ENCODE measurements around the gene SLC9A1. TPM values are rescaled to one million over a fixed set of nuclear protein-coding genes. Genes with fewer than 3 reads are reported as not detected.

Gene SLC9A1
- total and polyA plus RNA-seq, 2 of the 8 experiments (the other 6 are each of a cell fraction or from before 2014, with no cell fraction given) = 11.3 to 25.1 TPM

GRCh38 chr1:27049607-27050006 is 105.3 kb downstream of the SLC9A1 start:
- Histone ChIP-seq H2AFZ (ENCODE audit: low read length) (no peak overlapping the region), H3K4me3 (ENCODE audit: extremely low read depth in 1 of 4, insufficient read depth in 2 of 4, low read depth in 3 of 4, low read length in 4 of 4) (no peak overlapping the region), H2BK5ac (ENCODE audit: low read depth, low read length) (no peak overlapping the region), H3K23ac (ENCODE audit: insufficient read length) (no peak overlapping the region), H2BK12ac (ENCODE audit: low read depth, low read length) (no peak overlapping the region), H3K27me3 (replicated peaks in 1 of 4; ENCODE audit: control insufficient read depth in 3 of 4, extremely low read depth in 1 of 4, insufficient read depth in 3 of 4, low read length in 3 of 4) (no peaks in the 10 kb centered on the region; a peak in 1 of 7 replicates), H3K27ac (ENCODE audit: low read depth, low read length) (no peak overlapping the region), H4K8ac (ENCODE audit: extremely low read depth, insufficient read depth, low read length) (no peak overlapping the region), H4K20me1 (replicated peaks in 1 of 2; ENCODE audit: control insufficient read depth in 1 of 2, insufficient read depth in 2 of 2, low read length in 2 of 2) (no peaks in the 10 kb centered on the region), H3K4me2 (ENCODE audit: insufficient read depth in 1 of 2, low read depth in 2 of 2, low read length in 2 of 2) (no peak overlapping the region), H3K36me3 (ENCODE audit: control insufficient read depth in 2 of 4, insufficient read depth in 4 of 4, low read length in 3 of 4) (no peaks in the 10 kb centered on the region), H4K5ac (ENCODE audit: insufficient read length, low read depth, low read length) (no peak overlapping the region), H2BK120ac (replicated peaks; ENCODE audit: low read depth, low read length) (no peak overlapping the region), H3K79me2 (ENCODE audit: control insufficient read depth in 1 of 2, insufficient read depth in 2 of 2, low read length in 2 of 2) (no peaks in the 10 kb centered on the region; a peak in 1 of 4 replicates), H3K23me2 (ENCODE audit: low read depth, low read length) (no peaks in the 10 kb centered on the region), H3K9me3 (ENCODE audit: insufficient read depth in 2 of 2, low read depth in 1 of 2, low read length in 1 of 2) (peaks cover 0 to 2% of the 10 kb centered on the region in 2 experiments; a peak in 1 of 4 replicates), H4K91ac (replicated peaks; ENCODE audit: insufficient read length, low read length) (no peak overlapping the region), H2AK5ac (ENCODE audit: low read depth, low read length) (no peak overlapping the region), H3K79me1 (ENCODE audit: low read depth, low read length) (no peaks in the 10 kb centered on the region; the same call in 1 of the 2 replicates), H3K56ac (replicated peaks; ENCODE audit: insufficient read length, low read depth, low read length) (no peak overlapping the region), H3K4ac (replicated peaks; ENCODE audit: insufficient read length, low read depth, low read length) (no peak overlapping the region), H3K14ac (ENCODE audit: insufficient read length) (no peak overlapping the region), H2BK15ac (ENCODE audit: low read length) (no peak overlapping the region), H3K18ac (ENCODE audit: extremely low read depth, low read length) (peak overlapping the region; percentile 3; the same call in 1 of the 2 replicates), H2BK20ac (ENCODE audit: low read length) (no peak overlapping the region), H3K9ac (replicated peaks in 1 of 4; ENCODE audit: extremely low read depth in 1 of 4, low read depth in 3 of 4, low read length in 3 of 4) (no peak overlapping the region), H3K4me1 (replicated peaks in 1 of 4; ENCODE audit: control insufficient read depth in 3 of 4, insufficient read depth in 4 of 4, low read length in 3 of 4) (peaks cover 6 to 19% (median 14%) of the 10 kb centered on the region in 4 experiments)
- TF ChIP-seq E2F6 (IDR thresholded peaks at IDR 0.05) = peak; percentile 78
- TF ChIP-seq CTBP2 (IDR thresholded peaks at IDR 0.05; ENCODE audit: borderline replicate concordance, insufficient read depth, insufficient read length, low read length) = no peak
- peak; percentile 94 for TF ChIP-seq MAX (IDR thresholded peaks at IDR 0.05)
- TF ChIP-seq POLR2A (IDR thresholded peaks at IDR 0.05; ENCODE audit: control extremely low read depth in 1 of 2, low read depth in 2 of 2, low read length in 2 of 2) = no peak
- TF ChIP-seq SUZ12 (IDR thresholded peaks at IDR 0.05; ENCODE audit: low read length) = no peak
- TF ChIP-seq HDAC6 (IDR thresholded peaks at IDR 0.05; ENCODE audit: low read depth, low read length) = no peak
- TF ChIP-seq YY1 (IDR thresholded peaks at IDR 0.05; ENCODE audit: low read depth, low read length) = peak; percentile 90
- TF ChIP-seq TBP (IDR thresholded peaks at IDR 0.05; ENCODE audit: low read depth, low read length) = peak; percentile 83
- WGBS, 2 experiments (ENCODE audit: extremely low coverage in 1 of 2, insufficient coverage in 1 of 2, insufficient read length in 1 of 2, insufficient replicate concordance in 2 of 2, low coverage in 1 of 2, low lambda C conversion rate in 2 of 2, missing lambda C conversion rate in 1 of 2) = 50% methylated on average over 3 of the region's 3 CpGs; no CpG with 5 or more reads in 1 of the 2 experiments
- FAIRE-seq (peak; percentile 42), DNase-seq (ENCODE audit: low read depth in 1 of 2, low spot score in 2 of 2) (no peak)
- ChIA-PET CTCF (ENCODE audit: partially characterized antibody) (interaction anchor here (0.6 to 26.4 kb wide), 9 partner anchors 8 to 406 kb away, joined by 3 to 790 read pairs (median 3); partner anchors contain the start of gene TRNP1), POLR2A (ENCODE audit: partially characterized antibody) (interaction anchor here (0.7 to 58.9 kb wide), 10 partner anchors 9 to 105 kb away, joined by 3 to 1829 read pairs (median 4); partner anchors contain the start of genes SLC9A1, TENT5B and TRNP1)

Measured in H1 (cell line).